Esophagus squamous epithelium (tissue), 4 donors: ENCODE measurements around the gene MED26.

Experiments used
- POLR2A ChIP-seq, 4 donors: fragments of 450-650 bp; IDR thresholded peaks; one replicate each; pipeline ENCODE4 v1.6.1; 2017; ENCODE audit warnings: antibody characterized with exemption in 4 of 4, mild to moderate bottlenecking in 4 of 4, moderate library complexity in 3 of 4
- TF ChIP-seq, protein P1 (sequence below), 6 experiments: fragments of 450-650 bp in 4 of 6; fragments of 200-600 bp in 2 of 6; sonication (generic) in 2 of 6; IDR thresholded peaks; one replicate each; pipeline ENCODE4 v1.5.1; 2016 to 2019; ENCODE audit warnings: antibody characterized with exemption in 6 of 6, mild to moderate bottlenecking in 4 of 6, moderate library complexity in 4 of 6

DNA sequence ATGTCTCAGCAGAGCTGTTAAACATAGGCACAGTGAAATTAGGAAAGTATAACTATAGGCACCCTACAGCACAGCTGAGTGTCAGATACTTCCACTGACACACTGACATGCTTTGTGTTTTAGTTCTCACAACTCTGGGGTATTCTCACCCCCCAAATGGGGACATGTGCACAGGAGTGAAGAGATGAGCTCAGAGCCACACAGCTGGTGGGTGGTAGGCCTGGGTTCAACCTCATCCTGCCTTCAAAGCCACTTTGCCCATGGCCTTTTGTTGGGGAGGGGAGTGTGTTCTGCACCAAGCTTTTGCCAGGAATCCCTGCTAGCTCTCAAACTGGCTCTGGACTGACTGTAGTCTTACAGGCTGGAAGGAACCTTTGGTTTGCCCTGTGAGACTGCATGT, 54.1 kb downstream of the MED26 start:
- TF ChIP-seq, protein P1, sequence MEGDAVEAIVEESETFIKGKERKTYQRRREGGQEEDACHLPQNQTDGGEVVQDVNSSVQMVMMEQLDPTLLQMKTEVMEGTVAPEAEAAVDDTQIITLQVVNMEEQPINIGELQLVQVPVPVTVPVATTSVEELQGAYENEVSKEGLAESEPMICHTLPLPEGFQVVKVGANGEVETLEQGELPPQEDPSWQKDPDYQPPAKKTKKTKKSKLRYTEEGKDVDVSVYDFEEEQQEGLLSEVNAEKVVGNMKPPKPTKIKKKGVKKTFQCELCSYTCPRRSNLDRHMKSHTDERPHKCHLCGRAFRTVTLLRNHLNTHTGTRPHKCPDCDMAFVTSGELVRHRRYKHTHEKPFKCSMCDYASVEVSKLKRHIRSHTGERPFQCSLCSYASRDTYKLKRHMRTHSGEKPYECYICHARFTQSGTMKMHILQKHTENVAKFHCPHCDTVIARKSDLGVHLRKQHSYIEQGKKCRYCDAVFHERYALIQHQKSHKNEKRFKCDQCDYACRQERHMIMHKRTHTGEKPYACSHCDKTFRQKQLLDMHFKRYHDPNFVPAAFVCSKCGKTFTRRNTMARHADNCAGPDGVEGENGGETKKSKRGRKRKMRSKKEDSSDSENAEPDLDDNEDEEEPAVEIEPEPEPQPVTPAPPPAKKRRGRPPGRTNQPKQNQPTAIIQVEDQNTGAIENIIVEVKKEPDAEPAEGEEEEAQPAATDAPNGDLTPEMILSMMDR (IDR thresholded peaks at IDR 0.05), result no peak
- TF ChIP-seq POLR2A (IDR thresholded peaks at IDR 0.05), result no peak
